ENCODE data around the gene ALG8.
"Not testable (repeated sequence)": the region's sequence is repeated elsewhere in the genome, so short reads cannot be mapped to it uniquely, and the experiment has no call there.

ALG8 gene

DNA sequence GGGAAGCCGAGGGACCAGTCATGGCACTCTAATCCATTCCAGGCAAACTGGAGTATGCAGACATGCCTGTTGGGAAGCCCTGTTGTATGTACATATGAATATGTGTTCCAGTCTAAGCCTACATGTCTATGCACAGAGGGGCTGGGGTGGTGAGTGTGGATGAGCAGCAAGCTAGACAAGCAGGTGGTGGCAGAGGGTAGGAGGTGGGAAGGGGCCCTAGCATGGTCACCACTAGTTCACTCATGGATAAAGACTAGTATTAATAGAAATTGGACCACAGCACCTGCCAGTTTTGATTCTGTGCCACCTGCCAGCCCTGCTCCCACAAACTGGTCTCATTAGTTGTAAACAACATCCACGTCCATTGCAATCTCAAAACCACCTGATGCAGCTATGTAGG is 74.2 kb downstream of the ALG8 start:
- no peak for DNase-seq (ENCODE audit: low read depth)
- in situ Hi-C loops (cut with HindIII; ENCODE audit: low sequenced_read_pairs): no loop called here
- H3K4me3 ChIP-seq (ENCODE audit: low read depth, low read length): no peak overlapping the region
- TF ChIP-seq, protein P1, sequence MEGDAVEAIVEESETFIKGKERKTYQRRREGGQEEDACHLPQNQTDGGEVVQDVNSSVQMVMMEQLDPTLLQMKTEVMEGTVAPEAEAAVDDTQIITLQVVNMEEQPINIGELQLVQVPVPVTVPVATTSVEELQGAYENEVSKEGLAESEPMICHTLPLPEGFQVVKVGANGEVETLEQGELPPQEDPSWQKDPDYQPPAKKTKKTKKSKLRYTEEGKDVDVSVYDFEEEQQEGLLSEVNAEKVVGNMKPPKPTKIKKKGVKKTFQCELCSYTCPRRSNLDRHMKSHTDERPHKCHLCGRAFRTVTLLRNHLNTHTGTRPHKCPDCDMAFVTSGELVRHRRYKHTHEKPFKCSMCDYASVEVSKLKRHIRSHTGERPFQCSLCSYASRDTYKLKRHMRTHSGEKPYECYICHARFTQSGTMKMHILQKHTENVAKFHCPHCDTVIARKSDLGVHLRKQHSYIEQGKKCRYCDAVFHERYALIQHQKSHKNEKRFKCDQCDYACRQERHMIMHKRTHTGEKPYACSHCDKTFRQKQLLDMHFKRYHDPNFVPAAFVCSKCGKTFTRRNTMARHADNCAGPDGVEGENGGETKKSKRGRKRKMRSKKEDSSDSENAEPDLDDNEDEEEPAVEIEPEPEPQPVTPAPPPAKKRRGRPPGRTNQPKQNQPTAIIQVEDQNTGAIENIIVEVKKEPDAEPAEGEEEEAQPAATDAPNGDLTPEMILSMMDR (IDR thresholded peaks at IDR 0.05; ENCODE audit: low read depth, low read length, missing control alignments): no peak

DNA sequence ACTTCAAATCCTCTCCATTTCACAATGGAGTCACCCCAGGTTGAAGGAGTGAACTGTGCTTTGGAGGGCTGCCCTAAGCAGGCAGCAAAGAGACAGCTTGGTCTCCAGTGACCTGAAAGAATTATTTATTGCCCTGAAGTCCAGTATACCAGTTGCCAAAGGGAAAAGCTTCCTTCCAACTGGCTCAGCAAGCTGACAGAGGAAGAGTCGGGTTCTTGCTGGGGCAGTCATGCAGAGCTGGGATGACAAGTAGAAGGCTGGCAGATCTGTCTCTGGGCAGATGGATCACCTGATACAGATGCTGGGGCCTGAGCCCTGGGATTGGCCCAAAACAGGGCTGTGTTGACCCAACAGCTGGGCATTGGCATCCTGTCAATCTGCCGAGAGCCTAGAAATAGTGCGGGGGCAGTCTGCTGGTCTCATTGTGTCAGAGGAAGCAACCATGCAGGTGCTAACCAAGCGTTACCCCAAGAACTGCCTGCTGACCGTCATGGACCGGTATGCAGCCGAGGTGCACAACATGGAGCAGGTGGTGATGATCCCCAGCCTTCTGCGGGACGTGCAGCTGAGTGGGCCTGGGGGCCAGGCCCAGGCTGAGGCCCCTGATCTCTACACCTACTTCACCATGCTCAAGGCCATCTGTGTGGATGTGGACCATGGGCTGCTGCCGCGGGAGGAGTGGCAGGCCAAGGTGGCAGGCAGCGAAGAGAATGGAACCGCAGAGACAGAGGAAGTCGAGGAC is 75.8 kb downstream of the ALG8 start, which contains the start of gene THRSP:
TSS of gene THRSP (plus strand) at position 422 of the 742 bp plus-strand sequence. CDS start at position 443, 21 bp downstream.
- H3K4me3 ChIP-seq (ENCODE audit: low read depth, low read length): no peak within 1 kb of the TSS
- no peak for DNase-seq (ENCODE audit: low read depth)
- TF ChIP-seq, protein P1 (IDR thresholded peaks at IDR 0.05; ENCODE audit: low read depth, low read length, missing control alignments): no peak
- in situ Hi-C loops (cut with HindIII; ENCODE audit: low sequenced_read_pairs): no loop called here

DNA sequence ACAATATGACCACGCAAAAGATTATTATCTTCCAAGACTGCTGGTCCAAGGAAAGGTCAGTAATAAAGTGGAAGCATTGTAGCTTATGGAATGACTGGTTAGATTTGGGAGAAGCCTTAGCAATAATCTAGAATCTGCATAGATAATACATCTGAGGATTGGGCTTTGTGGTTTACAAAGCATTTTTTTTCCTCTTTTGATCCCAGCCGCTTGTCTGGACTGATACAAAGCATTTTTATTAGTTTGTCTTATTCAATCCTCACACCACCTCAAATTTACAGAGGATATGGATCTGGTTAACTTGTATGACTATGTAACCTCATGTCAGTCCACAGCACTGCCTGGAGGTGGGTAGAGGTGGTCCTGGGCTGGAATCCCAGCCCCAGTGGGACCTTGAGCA is 76.8 kb downstream of the ALG8 start:
- in situ Hi-C loops (cut with HindIII; ENCODE audit: low sequenced_read_pairs): no loop called here
- DNase-seq (ENCODE audit: low read depth): no peak
- no peak overlapping the region for H3K4me3 ChIP-seq (ENCODE audit: low read depth, low read length)
- TF ChIP-seq, protein P1 (IDR thresholded peaks at IDR 0.05; ENCODE audit: low read depth, low read length, missing control alignments): no peak

DNA sequence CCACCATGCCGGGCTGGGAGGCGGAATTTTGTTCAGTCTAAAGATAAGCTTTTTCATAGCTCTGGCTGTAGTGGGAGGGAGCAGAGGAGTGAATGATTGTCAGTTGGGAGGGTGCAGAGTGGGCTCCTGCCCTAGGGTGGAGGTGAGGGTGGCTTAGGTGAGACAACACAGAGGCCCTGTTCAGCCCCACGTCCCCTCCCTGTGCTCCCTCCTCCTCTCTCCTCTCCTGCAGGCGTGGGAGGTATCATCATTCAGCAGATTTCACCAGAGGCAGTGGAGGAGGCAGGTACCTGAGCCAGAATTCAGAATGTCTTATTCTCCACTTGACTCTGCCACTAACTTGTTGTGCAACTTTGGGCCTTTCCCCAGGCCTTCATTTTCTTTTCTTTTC is 77.5 kb downstream of the ALG8 start:
- DNase-seq (ENCODE audit: low read depth): no peak
- TF ChIP-seq, protein P1 (IDR thresholded peaks at IDR 0.05; ENCODE audit: low read depth, low read length, missing control alignments): no peak
- in situ Hi-C loops (cut with HindIII; ENCODE audit: low sequenced_read_pairs): no loop called here
- H3K4me3 ChIP-seq (ENCODE audit: low read depth, low read length): no peak overlapping the region

DNA sequence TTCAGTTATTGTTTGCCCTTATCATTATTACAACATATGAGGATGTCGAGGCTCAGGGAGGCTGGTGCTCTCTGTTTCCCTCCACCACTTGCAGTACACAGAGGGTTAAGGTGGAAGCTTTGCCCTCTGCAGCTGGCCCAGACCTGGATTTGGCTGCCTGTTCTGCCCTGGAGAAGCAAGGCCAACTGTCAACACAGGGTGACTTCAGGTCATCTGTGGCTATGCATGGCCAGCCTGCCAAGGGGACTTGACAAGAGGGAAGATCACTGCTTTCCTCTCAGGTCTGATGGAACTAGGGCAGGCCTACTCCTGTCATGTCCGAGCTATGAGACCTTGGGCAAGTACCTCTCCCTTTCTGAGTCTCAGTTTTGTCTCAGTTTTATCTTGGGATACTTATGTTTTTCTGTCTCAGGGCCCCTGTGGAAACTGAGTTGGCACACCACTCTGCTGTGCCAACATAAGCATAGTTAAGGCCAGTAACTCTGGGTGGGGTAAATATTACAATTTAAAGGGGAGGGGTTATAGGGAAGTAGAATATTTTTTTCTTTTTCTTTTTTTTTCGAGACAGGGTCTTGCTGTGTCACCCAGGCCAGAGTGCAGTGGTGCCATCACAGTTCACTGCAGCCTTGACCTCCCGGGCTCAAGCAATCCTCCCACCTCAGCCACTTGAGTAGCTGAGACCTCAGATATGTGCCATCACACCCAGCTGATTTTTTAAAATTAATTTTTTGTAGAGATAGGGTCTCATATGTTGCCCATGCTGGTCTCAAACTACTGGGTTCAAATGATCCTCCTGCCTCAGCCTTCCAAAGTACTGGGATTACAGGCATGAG is 78.1 kb downstream of the ALG8 start:
- DNase-seq (ENCODE audit: low read depth): no peak
- no peak overlapping the region for H3K4me3 ChIP-seq (ENCODE audit: low read depth, low read length)
- in situ Hi-C loops (cut with HindIII; ENCODE audit: low sequenced_read_pairs): no loop called here

DNA sequence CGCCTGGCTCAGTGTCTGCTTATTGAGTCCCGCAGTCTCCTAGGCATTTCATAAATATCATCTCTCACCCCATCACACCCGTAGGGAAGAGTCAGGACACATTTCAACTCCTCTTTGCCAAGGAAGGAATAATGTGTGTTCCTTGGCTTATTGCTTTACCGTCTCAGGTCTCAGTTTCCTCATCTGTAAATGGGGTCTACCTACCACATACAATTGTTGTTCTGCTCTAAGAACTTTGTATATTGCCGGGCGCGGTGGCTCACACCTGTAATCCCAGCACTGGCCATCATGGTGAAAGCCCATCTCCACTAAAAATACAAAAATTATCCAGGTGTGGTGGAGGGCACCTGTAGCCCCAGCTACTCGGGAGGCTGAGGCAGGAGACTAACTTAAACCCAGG is 78.9 kb downstream of the ALG8 start:
- in situ Hi-C loops (cut with HindIII; ENCODE audit: low sequenced_read_pairs): no loop called here
- no peak overlapping the region for H3K4me3 ChIP-seq (ENCODE audit: low read depth, low read length)
- no peak for DNase-seq (ENCODE audit: low read depth)
- TF ChIP-seq, protein P1 (IDR thresholded peaks at IDR 0.05; ENCODE audit: low read depth, low read length, missing control alignments): no peak

More for the DNA sequence above, 78.1 kb downstream of the ALG8 start:
- TF ChIP-seq, protein P1 (IDR thresholded peaks at IDR 0.05; ENCODE audit: low read depth, low read length, missing control alignments): no peak

DNA sequence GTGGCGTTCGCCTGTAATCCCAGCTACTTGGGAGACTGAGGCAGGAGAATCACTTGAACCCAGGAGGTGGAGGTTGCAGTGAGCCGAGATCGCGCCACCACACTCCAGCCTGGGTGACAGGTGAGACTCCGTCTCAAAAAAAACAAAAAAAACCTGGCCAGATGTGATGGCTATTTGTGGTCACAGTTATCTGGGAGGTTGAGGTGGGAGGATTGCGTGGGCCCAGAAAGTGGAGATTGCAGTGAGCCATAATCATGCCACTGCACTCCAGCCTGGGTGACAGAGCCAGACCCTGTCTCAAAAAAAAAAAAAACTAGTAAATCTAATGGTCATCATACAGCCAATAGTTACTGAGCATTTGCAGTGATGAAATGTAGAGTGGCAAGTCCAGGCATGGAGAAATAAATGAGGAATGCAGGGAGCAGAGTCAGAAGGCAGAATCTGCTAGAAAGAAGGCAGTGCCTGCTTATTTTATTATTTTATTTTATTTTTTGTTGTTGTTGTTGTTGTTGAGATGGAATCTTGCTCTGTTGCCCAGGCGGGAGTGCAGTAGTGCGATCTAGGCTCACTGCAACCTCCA is 79.6 kb downstream of the ALG8 start:
- in situ Hi-C loops (cut with HindIII; ENCODE audit: low sequenced_read_pairs); H3K4me3 ChIP-seq (ENCODE audit: low read depth, low read length); DNase-seq (ENCODE audit: low read depth): not testable (repeated sequence)
